HepG2 (cell line): Measurements from ENCODE around the gene RYR2.

Experiments used
- CTCF ChIP-seq: sonication (generic); formaldehyde crosslinking; IDR thresholded peaks from 2 replicates; pipeline ENCODE4 v1.5.0; 2020; ENCODE audit warnings: mild to moderate bottlenecking, missing genetic modification reagents, moderate library complexity
- DMAP1 ChIP-seq: IDR thresholded peaks from 2 replicates; pipeline ENCODE4 v1.6.1; 2016
- DNMT1 ChIP-seq: sonication (generic); formaldehyde crosslinking; IDR thresholded peaks from 2 replicates; pipeline ENCODE4 v1.5.1; 2020; ENCODE audit warnings: mild to moderate bottlenecking, missing genetic modification reagents
- EZH2 ChIP-seq: conservative IDR thresholded peaks from 2 replicates; pipeline ENCODE4 v1.6.1; 2012; ENCODE audit warnings: mild to moderate bottlenecking, low read depth, low read length, moderate library complexity
- NBN ChIP-seq: fragments of 450-650 bp; conservative IDR thresholded peaks from 2 replicates; pipeline ENCODE4 v1.6.1; 2017
- RAD21 ChIP-seq: fragments of 450-650 bp; formaldehyde crosslinking; IDR thresholded peaks from 2 replicates; pipeline ENCODE4 v1.5.0; 2020; ENCODE audit warnings: mild to moderate bottlenecking
- SKI ChIP-seq: fragments of 450-650 bp; IDR thresholded peaks from one replicate; pipeline ENCODE4 v1.6.1; 2018; ENCODE audit warnings: mild to moderate bottlenecking; ENCODE audit not compliant: partially characterized antibody
- TAF1 ChIP-seq: sonication (generic); formaldehyde crosslinking; IDR thresholded peaks from 2 replicates; pipeline ENCODE4 v1.4.0; 2020; ENCODE audit warnings: missing genetic modification reagents
- ZMYM4 ChIP-seq: sonication (generic); formaldehyde crosslinking; IDR thresholded peaks from 2 replicates; pipeline ENCODE4 v1.8.1; 2023; ENCODE audit warnings: mild to moderate bottlenecking, missing genetic modification reagents
- ZNF446 ChIP-seq: sonication (generic); formaldehyde crosslinking; IDR thresholded peaks from 2 replicates; pipeline ENCODE4 v1.5.0; 2020; ENCODE audit warnings: mild to moderate bottlenecking, missing genetic modification reagents

DNA sequence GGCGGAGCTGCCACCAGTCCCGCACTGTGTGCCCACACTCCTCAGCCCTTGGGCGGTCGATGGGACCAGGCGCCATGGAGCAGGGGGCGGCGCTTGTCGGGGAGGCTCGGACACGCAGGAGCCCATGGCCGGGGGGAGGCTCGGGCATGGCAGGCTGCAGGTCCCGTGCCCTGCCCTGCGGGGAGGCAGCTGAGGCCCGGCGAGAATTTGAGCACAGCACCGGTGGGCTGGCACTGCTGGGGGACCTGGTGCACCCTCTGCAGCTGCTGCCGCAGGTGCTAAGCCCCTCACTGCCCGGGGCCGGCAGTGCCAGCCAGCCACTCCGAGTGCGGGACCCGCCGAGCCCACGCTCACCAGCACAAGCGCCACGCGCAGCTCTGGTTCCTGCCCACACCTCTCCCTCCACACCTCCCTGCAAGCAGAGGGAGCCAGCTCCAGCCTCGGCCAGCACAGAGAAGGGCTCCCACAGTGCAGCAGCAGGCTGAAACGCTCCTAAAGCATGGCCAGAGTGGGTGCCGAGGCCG, 267.7 kb downstream of the RYR2 start:
- TF ChIP-seq CTCF (CRISPR knock-in tag) (no peak), DMAP1 (CRISPR knock-in tag) (no peak), NBN (no peak), RAD21 (no peak), SKI (no peak), EZH2 (no peak), ZMYM4 (CRISPR knock-in tag) (no peak), ZNF446 (no peak), TAF1 (no peak), DNMT1 (CRISPR knock-in tag) (no peak)
